Measurements from ENCODE around the gene ZNF473. TPM values are rescaled to one million over a fixed set of nuclear protein-coding genes. Genes with fewer than 3 reads are reported as not detected.

ZNF473 gene
- total RNA-seq, 4 donors from 2014 or later = 5.5 to 20.9 (median 11.4) TPM

DNA sequence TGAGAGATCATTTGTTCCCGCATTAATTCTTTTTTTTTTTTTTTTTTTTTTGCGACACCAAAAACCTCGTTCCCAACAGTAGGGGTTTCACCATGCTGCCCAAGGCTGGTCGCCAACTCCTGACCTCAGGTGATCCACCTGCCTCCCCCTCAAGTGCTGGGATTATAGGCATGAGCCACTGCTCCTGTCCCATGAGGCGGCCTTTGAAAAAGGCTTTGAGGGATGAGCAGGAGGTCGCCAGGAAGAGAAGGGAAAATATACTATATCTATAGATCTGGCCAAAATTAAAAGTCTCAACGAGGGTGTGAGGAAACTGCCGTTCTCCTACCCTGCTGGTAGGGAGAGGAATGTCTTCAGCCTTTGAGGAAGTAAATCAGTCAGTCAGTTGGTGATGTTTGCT is 26.2 kb downstream of the ZNF473 start:
- no peak for ATAC-seq
- no peak overlapping the region for H3K27ac ChIP-seq
- H3K4me3 ChIP-seq = no peak overlapping the region
- H3K9me3 ChIP-seq = no peaks in the 10 kb centered on the region
- H3K27me3 ChIP-seq = peaks cover 5% of the 10 kb centered on the region
- TF ChIP-seq POLR2A (IDR thresholded peaks at IDR 0.05) (no peak), POLR2AphosphoS5 (IDR thresholded peaks at IDR 0.05) (no peak), CTCF (IDR thresholded peaks at IDR 0.05) (no peak)
- WGBS, 2 donors (ENCODE audit: low coverage in 1 of 2) = 77 to 78% methylated on average over 3 to 7 of the region's 8 CpGs
- H3K4me1 ChIP-seq = peaks cover 0 to 19% (median 4%) of the 10 kb centered on the region in 3 donors
- peaks cover 0 to 14% of the 10 kb centered on the region in 2 donors for H3K36me3 ChIP-seq

DNA sequence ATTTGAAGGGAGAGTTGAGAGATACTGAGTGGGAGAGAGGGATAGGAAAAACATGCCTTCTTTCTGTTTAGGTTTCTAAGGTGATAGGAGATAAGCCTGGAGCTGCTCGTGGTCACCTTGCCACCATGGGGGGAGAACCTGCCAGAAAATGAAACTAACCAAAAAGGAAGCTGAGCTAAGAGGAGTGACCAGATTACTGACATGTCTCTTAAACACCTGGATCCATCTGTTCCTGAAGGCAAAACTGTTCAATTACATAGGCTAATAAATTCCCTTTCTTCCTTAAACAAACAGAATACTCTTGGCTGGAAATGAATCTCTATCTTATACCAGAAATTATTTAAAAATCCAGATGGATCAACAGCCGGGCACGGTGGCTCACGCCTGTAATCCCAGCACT is 27.3 kb downstream of the ZNF473 start:
- WGBS, 2 donors (ENCODE audit: low coverage in 1 of 2) = 19 to 72% methylated on average over 4 of the region's 4 CpGs
- Histone ChIP-seq H3K27me3 (peaks cover 5% of the 10 kb centered on the region), H3K27ac (no peak overlapping the region), H3K36me3 (peaks cover 0 to 8% of the 10 kb centered on the region in 2 donors), H3K9me3 (peaks cover 0 to 3% (median 0%) of the 10 kb centered on the region in 3 donors), H3K4me1 (peaks cover 0 to 19% (median 4%) of the 10 kb centered on the region in 3 donors), H3K4me3 (no peak overlapping the region)
- no peak for ATAC-seq
- TF ChIP-seq EP300 (IDR thresholded peaks at IDR 0.05) (no peak), POLR2AphosphoS5 (IDR thresholded peaks at IDR 0.05) (no peak), POLR2A (IDR thresholded peaks at IDR 0.05) (no peak), CTCF (IDR thresholded peaks at IDR 0.05) (no peak)

GRCh38 chr19:50058425-50058824 is 32.6 kb downstream of the ZNF473 start:
- ATAC-seq = no peak
- WGBS, 2 donors (ENCODE audit: low coverage in 1 of 2) = 83 to 100% methylated on average over 1 to 2 of the region's 2 CpGs

DNA sequence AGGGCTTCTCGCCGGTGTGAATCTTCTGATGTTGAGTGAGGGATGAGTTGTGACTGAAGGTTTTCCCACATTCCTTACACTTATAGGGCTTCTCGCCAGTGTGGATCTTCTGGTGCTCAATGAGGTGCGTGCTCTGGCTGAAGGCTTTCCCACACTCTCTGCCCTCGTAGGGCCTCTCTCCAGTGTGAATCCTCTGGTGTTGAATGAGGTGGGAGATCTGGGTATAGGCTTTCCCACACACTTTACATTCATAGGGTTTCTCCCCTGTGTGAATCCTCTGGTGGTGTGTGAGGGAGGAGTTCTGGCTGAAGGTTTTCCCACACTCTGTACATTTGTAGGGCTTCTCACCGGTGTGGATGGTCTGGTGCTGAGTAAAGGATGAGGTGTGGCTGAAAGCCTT is 33.2 kb downstream of the ZNF473 start:
- Histone ChIP-seq H3K4me1 (no peaks in the 10 kb centered on the region), H3K27me3 (peaks cover 5% of the 10 kb centered on the region), H3K36me3 (no peaks in the 10 kb centered on the region), H3K4me3 (no peak overlapping the region), H3K27ac (no peak overlapping the region), H3K9me3 (peaks cover 0 to 28% (median 0%) of the 10 kb centered on the region in 3 donors)
- TF ChIP-seq POLR2A (IDR thresholded peaks at IDR 0.05) (no peak), POLR2AphosphoS5 (IDR thresholded peaks at IDR 0.05) (no peak), CTCF (IDR thresholded peaks at IDR 0.05) (no peak), EP300 (IDR thresholded peaks at IDR 0.05) (no peak)
- no peak for ATAC-seq
- WGBS, 2 donors (ENCODE audit: low coverage in 1 of 2) = 100% methylated on average over 1 of the region's 6 CpGs; no CpG with 5 or more reads in 1 of the 2 donors

More at GRCh38 chr19:50058425-50058824, 32.6 kb downstream of the ZNF473 start:
- Histone ChIP-seq H3K27me3 (peaks cover 5% of the 10 kb centered on the region), H3K4me1 (no peaks in the 10 kb centered on the region), H3K36me3 (no peaks in the 10 kb centered on the region), H3K27ac (no peak overlapping the region), H3K9me3 (peaks cover 0 to 28% (median 0%) of the 10 kb centered on the region in 3 donors), H3K4me3 (no peak overlapping the region)
- TF ChIP-seq POLR2AphosphoS5 (IDR thresholded peaks at IDR 0.05) = no peak
- no peak for TF ChIP-seq POLR2A (IDR thresholded peaks at IDR 0.05)
- TF ChIP-seq CTCF (IDR thresholded peaks at IDR 0.05) = no peak
- no peak for TF ChIP-seq EP300 (IDR thresholded peaks at IDR 0.05)

DNA sequence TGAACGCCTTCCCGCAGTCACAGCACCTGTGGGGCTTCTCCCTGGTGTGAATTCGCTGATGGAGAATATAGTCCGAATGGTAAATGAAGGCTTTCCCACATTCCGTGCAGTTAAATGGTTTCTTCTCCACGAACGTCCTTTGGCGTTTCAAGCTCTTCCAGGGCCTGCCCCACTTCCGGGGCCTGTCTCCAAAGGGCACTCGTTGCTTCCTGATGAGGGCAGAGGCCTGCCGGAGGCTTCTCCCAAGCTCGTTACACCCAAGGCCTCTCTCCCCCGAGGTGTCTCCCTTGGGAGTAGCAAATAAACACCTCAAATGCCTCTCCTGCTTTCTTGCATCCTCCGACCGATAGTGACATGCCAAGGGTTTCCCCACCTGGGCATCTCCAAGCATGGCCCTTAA is 34.3 kb downstream of the ZNF473 start:
- no peak for ATAC-seq
- H3K27ac ChIP-seq = no peak overlapping the region
- no peaks in the 10 kb centered on the region for H3K36me3 ChIP-seq
- peaks cover 0 to 28% (median 0%) of the 10 kb centered on the region in 3 donors for H3K9me3 ChIP-seq
- H3K4me1 ChIP-seq = no peaks in the 10 kb centered on the region
- 77 to 100% methylated on average over 3 to 12 of the region's 15 CpGs for WGBS, 2 donors (ENCODE audit: low coverage in 1 of 2)
- TF ChIP-seq POLR2AphosphoS5 (IDR thresholded peaks at IDR 0.05) = no peak
- no peak for TF ChIP-seq POLR2A (IDR thresholded peaks at IDR 0.05)
- no peak for TF ChIP-seq CTCF (IDR thresholded peaks at IDR 0.05)
- no peak for TF ChIP-seq EP300 (IDR thresholded peaks at IDR 0.05)
- H3K4me3 ChIP-seq = no peak overlapping the region
- H3K27me3 ChIP-seq = peaks cover 5% of the 10 kb centered on the region
